NCI-H2029 (cell line): ENCODE results near the gene GCNT4.

Source experiments
- DNase-seq: peaks from one replicate; lab custom pipeline; 2025; lab: John Stamatoyannopoulos, UW

Gene GCNT4

GRCh38 chr5:75016896-75017295 lies 35.5 kb downstream of the GCNT4 start:
- DNase-seq = no peak

- DNase-seq = no peak
Measured at GRCh38 chr5:75012748-75013147, 39.6 kb downstream of the GCNT4 start.

DNA sequence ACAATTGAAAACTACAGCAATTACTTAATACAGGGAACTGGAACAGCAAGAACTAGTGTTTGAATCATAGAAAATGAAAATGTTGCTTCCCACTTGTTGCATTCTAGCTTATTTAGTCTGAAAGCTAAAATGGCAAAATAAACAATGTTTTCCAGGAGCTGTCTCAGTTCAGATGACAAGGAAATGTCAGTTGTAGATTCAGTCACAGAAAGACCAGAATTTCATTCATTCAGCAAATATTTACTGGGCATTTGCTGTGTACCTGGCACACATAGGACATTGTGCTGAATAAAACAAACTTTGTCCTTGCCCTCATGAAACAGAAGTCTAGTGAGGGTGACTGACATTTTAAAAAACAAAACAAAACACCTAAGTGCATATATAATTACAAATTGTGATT lies 41.5 kb downstream of the GCNT4 start:
- no peak for DNase-seq

GRCh38 chr5:75009556-75010345 lies 42.6 kb downstream of the GCNT4 start:
- DNase-seq = no peak

GRCh38 chr5:75006865-75007822 lies 45.2 kb downstream of the GCNT4 start:
- no peak for DNase-seq

- no peak for DNase-seq
Measured at GRCh38 chr5:75005561-75005960, 46.8 kb downstream of the GCNT4 start.
